Endothelial cell of umbilical vein (primary cell): ENCODE measurements around the gene MACROH2A2. TPM values are rescaled to one million over a fixed set of nuclear protein-coding genes. Genes with fewer than 3 reads are reported as not detected.

Source experiments
- BruUV-seq: library from RNA; stranded (reverse); fragments of 400-500 nt; replicated peaks from 2 replicates; lab custom pipeline; 2021; lab: Mats Ljungman, UMichigan
- CTCF ChIA-PET: fragments of 300-600, 350-600 bp; sonication (Branson Sonifier 250); formaldehyde crosslinking; loops from one replicate; lab custom pipeline; 2021; ENCODE audit warnings: antibody characterized with exemption, inconsistent platforms; lab: Charles Lee
- POLR2A ChIA-PET: fragments of 300-600, 350-600 bp; sonication (Branson Sonifier 250); formaldehyde crosslinking; loops from one replicate; lab custom pipeline; 2021; ENCODE audit warnings: antibody characterized with exemption, inconsistent platforms; lab: Charles Lee
- DNase-seq: peaks from one replicate; pipeline ENCODE4 v3.0.0-alpha.2; 2011; ENCODE audit warnings: low read depth, low spot score
- FAIRE-seq: peaks from 2 replicates; lab custom pipeline; 2011; peaks lifted over from hg19 to GRCh38; lab: Jason Lieb, UNC
- H2AFZ ChIP-seq: 2 replicates; pipeline ENCODE4 v1.6.0; 2012; ENCODE audit warnings: low read depth, low read length, control low read depth, inconsistent platforms
- H3K27ac ChIP-seq: 2 replicates; pipeline ENCODE4 v1.5.1; 2011; ENCODE audit warnings: low read depth, mild to moderate bottlenecking, control low read depth, low read length, moderate library complexity; ENCODE audit not compliant: insufficient read depth
- H3K27me3 ChIP-seq, 2 experiments: 2 replicates each; pipeline versions ENCODE4 v1.6.0 to v1.6.1; 2011; ENCODE audit warnings: low read length in 2 of 2, mixed read lengths in 1 of 2; ENCODE audit not compliant: control insufficient read depth in 2 of 2, insufficient read depth in 2 of 2
- H3K36me3 ChIP-seq, 2 experiments: 2 replicates in 1 of 2; 3 replicates in 1 of 2; pipeline ENCODE4 v1.5.1; 2011; ENCODE audit warnings: low read length in 2 of 2, mild to moderate bottlenecking in 1 of 2, moderate library complexity in 1 of 2; ENCODE audit not compliant: control insufficient read depth in 2 of 2, insufficient read depth in 2 of 2; ENCODE audit errors: extremely low read depth in 1 of 2
- H3K4me1 ChIP-seq: 3 replicates; pipeline ENCODE4 v1.5.1; 2011; ENCODE audit warnings: mild to moderate bottlenecking, low read length; ENCODE audit not compliant: control insufficient read depth, insufficient read depth; ENCODE audit errors: extremely low read depth
- H3K4me2 ChIP-seq: 2 replicates; pipeline ENCODE4 v1.6.1; 2011; ENCODE audit warnings: low read length, control low read depth, mixed read lengths; ENCODE audit not compliant: insufficient read depth
- H3K4me3 ChIP-seq, 3 experiments: fragments of 200-600 bp in 1 of 3; sonication (generic), shearing (Covaris generic) in 1 of 3; replicated peaks in 1 of 3; 2 replicates each; pipeline ENCODE4 v1.5.1; 2011 to 2016; ENCODE audit warnings: control low read depth in 3 of 3, low read length in 3 of 3, mild to moderate bottlenecking in 2 of 3, inconsistent platforms in 1 of 3, low read depth in 1 of 3, moderate library complexity in 1 of 3; ENCODE audit not compliant: insufficient read depth in 1 of 3
- H3K79me2 ChIP-seq: 2 replicates; pipeline ENCODE4 v1.6.0; 2012; ENCODE audit warnings: low read length, inconsistent platforms; ENCODE audit not compliant: control insufficient read depth, insufficient read depth
- H3K9ac ChIP-seq: replicated peaks from 2 replicates; pipeline ENCODE3; 2011; ENCODE audit warnings: low read length, control low read depth; ENCODE audit not compliant: insufficient read depth; ENCODE audit errors: extremely low read depth
- H3K9me1 ChIP-seq: replicated peaks from 3 replicates; pipeline ENCODE4 v1.6.0; 2011; ENCODE audit warnings: mild to moderate bottlenecking, low read length; ENCODE audit not compliant: control insufficient read depth, insufficient read depth; ENCODE audit errors: extremely low read depth
- H3K9me3 ChIP-seq: replicated peaks from 2 replicates; pipeline ENCODE4 v1.5.1; 2012; ENCODE audit warnings: low read length, inconsistent platforms; ENCODE audit not compliant: control insufficient read depth, insufficient read depth
- H4K20me1 ChIP-seq: replicated peaks from 2 replicates; pipeline ENCODE3; 2011; ENCODE audit warnings: mild to moderate bottlenecking, low read length; ENCODE audit not compliant: control insufficient read depth, insufficient read depth; ENCODE audit errors: extremely low read depth
- FOS ChIP-seq: IDR thresholded peaks from 2 replicates; pipeline ENCODE4 v1.6.1; 2011; ENCODE audit warnings: mild to moderate bottlenecking, low read length, moderate library complexity, borderline replicate concordance; ENCODE audit not compliant: insufficient read depth
- GATA2 ChIP-seq: IDR thresholded peaks from 2 replicates; pipeline ENCODE4 v1.7.0; 2011; ENCODE audit warnings: low read depth, mild to moderate bottlenecking, moderate library complexity, mixed read lengths, low read length; ENCODE audit not compliant: insufficient read length, insufficient read depth
- JUN ChIP-seq: IDR thresholded peaks from 2 replicates; pipeline ENCODE4 v1.6.1; 2011; ENCODE audit warnings: borderline replicate concordance, low read depth; ENCODE audit not compliant: insufficient read length, insufficient read depth
- MYC ChIP-seq: IDR thresholded peaks from one replicate; pipeline ENCODE4 v1.6.1; 2011; ENCODE audit warnings: mild to moderate bottlenecking, low read depth, low read length
- POLR2A ChIP-seq: IDR thresholded peaks from 2 replicates; pipeline ENCODE4 v1.6.1; 2012; ENCODE audit warnings: low read depth, mild to moderate bottlenecking, control low read depth, low read length
- POLR2AphosphoS5 ChIP-seq: IDR thresholded peaks from 2 replicates; pipeline ENCODE4 v1.6.1; 2012; ENCODE audit warnings: low read depth, mild to moderate bottlenecking, control low read depth, low read length, moderate library complexity; ENCODE audit not compliant: insufficient read depth
- dilution Hi-C: fragments of 300-500 bp; cut with MboI; formaldehyde crosslinking; loops from one replicate; pipeline ENCODE4 v1.15.0; 2019; ENCODE audit warnings: low sequenced_read_pairs; ENCODE audit not compliant: extremely low pct_ligation_motif_present
- intact Hi-C: fragments of 100-400 bp; cut with micrococcal nuclease; formaldehyde crosslinking; loops from one replicate; pipeline ENCODE4 v1.10.0; 2022
- polyA plus RNA-seq, 4 experiments: library from polyadenylated mRNA; depleted of rRNA in 3 of 4; stranded (reverse) in 3 of 4; unstranded in 1 of 4; fragments of >200 nt; gene quantifications; 2 replicates each; pipeline versions ENCODE4 v1.2.1 to v1.2.3, GENCODE V29; 2011 to 2012; ENCODE audit warnings: missing spikeins in 1 of 4
- total RNA-seq: library from RNA; stranded (reverse); gene quantifications from 2 replicates; pipeline ENCODE4 v1.2.3, GENCODE V29; 2021
- TF ChIP-seq, protein P1 (sequence below), 2 donors: IDR thresholded peaks; 1 replicate in 1 of 2; 2 replicates in 1 of 2; pipeline ENCODE4 v1.5.1; 2011; ENCODE audit warnings: low read length in 2 of 2, mild to moderate bottlenecking in 2 of 2, moderate library complexity in 2 of 2, control low read depth in 1 of 2, inconsistent platforms in 1 of 2, low read depth in 1 of 2; ENCODE audit not compliant: insufficient read depth in 1 of 2; ENCODE audit errors: extremely low read depth in 1 of 2
- TF ChIP-seq, protein P2 (sequence below): IDR thresholded peaks from 2 replicates; pipeline ENCODE4 v1.6.1; 2011; ENCODE audit not compliant: insufficient read depth, insufficient read length

MACROH2A2 gene
- total and polyA plus RNA-seq, 2 donors (not counting 3 experiments of a cell fraction or from before 2014, with no cell fraction given) = 0.08 TPM; not detected in 1

DNA sequence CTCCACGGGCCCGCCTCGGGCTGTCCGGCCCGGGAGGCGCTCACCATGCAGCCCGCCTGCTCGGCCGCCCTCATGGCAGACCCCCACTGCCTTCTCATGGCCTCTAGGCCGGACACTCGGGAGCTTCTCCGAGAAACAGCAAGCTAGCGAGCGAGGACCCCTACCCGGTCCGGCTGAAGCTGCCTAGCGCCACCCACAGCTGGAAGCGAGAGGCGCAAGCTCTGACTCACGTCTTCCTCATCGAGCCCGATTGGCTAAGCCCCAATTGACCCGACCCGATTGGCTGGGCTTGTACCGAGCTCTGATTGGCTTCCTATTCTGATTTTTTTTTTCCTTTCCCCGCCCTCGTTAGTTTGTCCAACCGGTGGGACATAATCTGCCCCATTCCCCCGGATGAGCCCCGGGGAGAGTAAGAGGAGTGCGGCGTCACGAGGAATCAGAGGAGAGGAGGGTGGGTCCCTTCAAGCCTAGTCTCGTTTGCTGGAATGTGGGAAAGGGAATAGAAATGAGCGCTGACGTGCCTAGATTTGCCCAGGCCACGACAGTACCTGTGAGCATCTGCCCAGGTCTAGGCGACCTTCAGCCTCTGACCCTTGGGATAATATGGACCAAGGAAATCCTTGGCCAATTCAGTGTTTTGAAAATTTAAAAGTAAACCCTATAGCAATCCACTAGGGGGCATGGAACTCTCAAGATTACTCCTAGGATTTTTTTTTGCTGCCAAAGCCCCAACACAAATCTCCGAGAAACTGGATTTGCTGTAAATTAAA is 94.0 kb downstream of the MACROH2A2 start, which contains the start of gene TYSND1:
Gene TYSND1 (minus strand): TSS at position 212 of the 770 bp plus-strand sequence. CDS start 114 bp downstream, at position 98.
- Histone ChIP-seq H3K4me1 (peaks cover 11% of the 10 kb centered on the region), H2AFZ (peak within 1 kb of the TSS; percentile 82), H3K9me1 (no peaks in the 10 kb centered on the region), H4K20me1 (no peaks in the 10 kb centered on the region), H3K27ac (peak within 1 kb of the TSS; percentile 45), H3K4me2 (peak within 1 kb of the TSS; percentile 55), H3K4me3 (peak within 1 kb of the TSS; percentile 58 to 64 (median 64)), H3K79me2 (peaks cover 7% of the 10 kb centered on the region), H3K27me3 (no peaks in the 10 kb centered on the region), H3K9me3 (no peaks in the 10 kb centered on the region), H3K36me3 (peaks cover 4 to 7% of the 10 kb centered on the region in 2 experiments), H3K9ac (peak within 1 kb of the TSS; percentile 70)
- ChIA-PET CTCF (interaction anchor here (0.5 to 3.4 kb wide), 44 partner anchors 9 to 509 kb away, joined by 3 to 95 read pairs (median 4); partner anchors contain the start of genes AIFM2, EIF4EBP2, PPA1 and SAR1A), POLR2A (interaction anchor here (0.6 to 1.8 kb wide), 10 partner anchors 10 to 447 kb away, joined by 3 to 24 read pairs (median 5); partner anchors contain the start of genes AIFM2 and SAR1A)
- DNase-seq = peak; percentile 98
- intact Hi-C loops (loop anchor here (1.0 to 5.0 kb wide), 7 partner anchors 14 to 236 kb away; partner anchors contain the start of genes AIFM2, LRRC20, PPA1 and SAR1A), dilution Hi-C loops (no loop called here)
- FAIRE-seq = peak; percentile 99
- BruUV-seq = TSS peak; percentile 85
- no peak for TF ChIP-seq GATA2
- TF ChIP-seq, protein P1, sequence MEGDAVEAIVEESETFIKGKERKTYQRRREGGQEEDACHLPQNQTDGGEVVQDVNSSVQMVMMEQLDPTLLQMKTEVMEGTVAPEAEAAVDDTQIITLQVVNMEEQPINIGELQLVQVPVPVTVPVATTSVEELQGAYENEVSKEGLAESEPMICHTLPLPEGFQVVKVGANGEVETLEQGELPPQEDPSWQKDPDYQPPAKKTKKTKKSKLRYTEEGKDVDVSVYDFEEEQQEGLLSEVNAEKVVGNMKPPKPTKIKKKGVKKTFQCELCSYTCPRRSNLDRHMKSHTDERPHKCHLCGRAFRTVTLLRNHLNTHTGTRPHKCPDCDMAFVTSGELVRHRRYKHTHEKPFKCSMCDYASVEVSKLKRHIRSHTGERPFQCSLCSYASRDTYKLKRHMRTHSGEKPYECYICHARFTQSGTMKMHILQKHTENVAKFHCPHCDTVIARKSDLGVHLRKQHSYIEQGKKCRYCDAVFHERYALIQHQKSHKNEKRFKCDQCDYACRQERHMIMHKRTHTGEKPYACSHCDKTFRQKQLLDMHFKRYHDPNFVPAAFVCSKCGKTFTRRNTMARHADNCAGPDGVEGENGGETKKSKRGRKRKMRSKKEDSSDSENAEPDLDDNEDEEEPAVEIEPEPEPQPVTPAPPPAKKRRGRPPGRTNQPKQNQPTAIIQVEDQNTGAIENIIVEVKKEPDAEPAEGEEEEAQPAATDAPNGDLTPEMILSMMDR (IDR thresholded peaks at IDR 0.05; ENCODE audit: extremely low read depth in 1 of 2, insufficient read depth in 1 of 2, low read depth in 1 of 2, low read length in 2 of 2) = peak; percentile 66 to 87
- TF ChIP-seq POLR2AphosphoS5 = peak; percentile 79
- TF ChIP-seq, protein P2, sequence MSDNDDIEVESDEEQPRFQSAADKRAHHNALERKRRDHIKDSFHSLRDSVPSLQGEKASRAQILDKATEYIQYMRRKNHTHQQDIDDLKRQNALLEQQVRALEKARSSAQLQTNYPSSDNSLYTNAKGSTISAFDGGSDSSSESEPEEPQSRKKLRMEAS = no peak
- TF ChIP-seq JUN = peak; percentile 44
- peak; percentile 72 for TF ChIP-seq FOS
- peak; percentile 91 for TF ChIP-seq POLR2A
- no peak for TF ChIP-seq MYC
